Skeletal muscle tissue (tissue), 4 donors: ENCODE results near the gene BGN. TPM values are rescaled to one million over a fixed set of nuclear protein-coding genes. Genes with fewer than 3 reads are reported as not detected.

Experiments
- H3K27ac ChIP-seq: one replicate; pipeline ENCODE4 v1.7.0; 2013; ENCODE audit warnings: mild to moderate bottlenecking, low read depth, low read length, inconsistent platforms
- H3K27me3 ChIP-seq, 3 donors: one replicate each; pipeline ENCODE4 v1.7.0; 2013; ENCODE audit warnings: low read length in 3 of 3; ENCODE audit not compliant: control insufficient read depth in 3 of 3, insufficient read depth in 3 of 3
- H3K36me3 ChIP-seq, 3 donors: one replicate each; pipeline ENCODE4 v1.7.0; 2013; ENCODE audit warnings: low read length in 3 of 3; ENCODE audit not compliant: control insufficient read depth in 3 of 3, insufficient read depth in 3 of 3
- H3K4me1 ChIP-seq, 3 donors: one replicate each; pipeline ENCODE4 v1.7.0; 2013; ENCODE audit warnings: low read length in 3 of 3, mild to moderate bottlenecking in 3 of 3; ENCODE audit not compliant: control insufficient read depth in 3 of 3, insufficient read depth in 3 of 3
- H3K4me3 ChIP-seq, 3 donors: one replicate each; pipeline ENCODE4 v1.7.0; 2013; ENCODE audit warnings: low read length in 3 of 3
- H3K9ac ChIP-seq, 3 donors: one replicate each; pipeline ENCODE4 v1.7.0; 2013; ENCODE audit warnings: low read length in 3 of 3, mild to moderate bottlenecking in 3 of 3, moderate library complexity in 2 of 3, low read depth in 1 of 3
- H3K9me3 ChIP-seq, 3 donors: one replicate each; pipeline ENCODE4 v1.7.0; 2013; ENCODE audit warnings: low read length in 3 of 3; ENCODE audit not compliant: control insufficient read depth in 3 of 3
- total RNA-seq: library from RNA; depleted of rRNA; stranded (reverse); fragments of >200 nt; gene quantifications from one replicate; pipeline ENCODE4 v1.2.3, GENCODE V29; 2014
- donor health status: Osteomylitis.

BGN gene
- total RNA-seq, 1 donor from 2014 or later: 24.5 TPM

DNA sequence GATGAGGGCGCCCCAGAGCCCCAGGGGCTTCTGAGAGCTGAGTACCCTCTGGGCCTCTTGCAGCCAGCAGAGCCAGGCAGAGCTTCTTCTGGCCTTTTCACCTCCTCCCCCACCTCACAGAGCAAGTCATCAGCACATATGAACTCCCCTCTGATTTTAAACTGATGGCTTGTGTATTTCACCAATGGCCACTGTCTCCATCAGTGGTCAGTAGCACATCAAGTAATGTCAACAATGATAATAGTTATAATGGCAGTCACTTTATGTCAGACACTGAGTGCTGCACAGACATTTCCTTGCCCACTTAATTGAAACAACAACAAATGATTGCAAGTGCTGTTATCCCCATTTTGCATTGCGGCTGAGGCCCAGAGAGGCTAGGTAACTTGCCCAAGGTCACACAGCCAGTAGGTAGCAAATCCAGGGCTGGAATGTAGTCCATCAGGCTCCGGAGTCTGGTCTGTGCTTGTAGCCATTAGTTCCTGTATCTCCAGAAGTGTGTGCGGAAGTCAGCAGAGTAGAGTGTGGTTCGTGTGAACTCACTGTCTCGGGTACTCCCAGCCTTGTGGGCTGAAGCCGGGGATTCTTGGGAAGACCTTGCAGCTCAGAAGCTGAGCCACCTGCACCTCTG, 25.6 kb downstream of the BGN start:
- Histone ChIP-seq H3K9ac (no peak overlapping the region), H3K4me1 (peaks cover 0 to 4% (median 0%) of the 10 kb centered on the region in 3 donors), H3K27ac (no peak overlapping the region), H3K9me3 (no peaks in the 10 kb centered on the region), H3K4me3 (no peak overlapping the region), H3K27me3 (peaks cover 18 to 68% (median 43%) of the 10 kb centered on the region in 3 donors), H3K36me3 (no peaks in the 10 kb centered on the region)

DNA sequence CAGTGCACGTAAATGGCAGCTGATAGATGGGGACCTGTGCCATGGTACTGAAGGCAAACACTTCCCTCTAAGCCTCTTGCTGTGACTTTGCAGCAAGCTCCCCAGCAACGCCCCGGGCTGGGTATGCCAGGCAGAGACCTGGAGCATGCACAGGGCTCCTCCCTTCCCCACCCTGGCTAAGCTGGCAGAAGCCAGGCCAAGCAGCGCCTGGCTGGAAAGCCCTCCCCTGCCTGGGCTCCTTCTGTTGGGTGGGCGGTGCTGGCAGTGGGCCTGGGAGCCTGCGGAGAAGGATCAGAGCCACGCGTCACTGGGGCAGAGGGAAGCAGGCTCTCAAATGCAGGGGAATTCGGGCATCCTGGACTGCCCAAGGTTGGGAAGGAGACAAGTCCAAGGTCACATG, 26.3 kb downstream of the BGN start:
- no peaks in the 10 kb centered on the region for H3K9me3 ChIP-seq
- H3K27me3 ChIP-seq: peaks cover 24 to 67% (median 48%) of the 10 kb centered on the region in 3 donors
- no peak overlapping the region for H3K27ac ChIP-seq
- H3K36me3 ChIP-seq: no peaks in the 10 kb centered on the region
- H3K4me1 ChIP-seq: peaks cover 0 to 4% (median 0%) of the 10 kb centered on the region in 3 donors
- no peak overlapping the region for H3K4me3 ChIP-seq
- H3K9ac ChIP-seq: no peak overlapping the region

DNA sequence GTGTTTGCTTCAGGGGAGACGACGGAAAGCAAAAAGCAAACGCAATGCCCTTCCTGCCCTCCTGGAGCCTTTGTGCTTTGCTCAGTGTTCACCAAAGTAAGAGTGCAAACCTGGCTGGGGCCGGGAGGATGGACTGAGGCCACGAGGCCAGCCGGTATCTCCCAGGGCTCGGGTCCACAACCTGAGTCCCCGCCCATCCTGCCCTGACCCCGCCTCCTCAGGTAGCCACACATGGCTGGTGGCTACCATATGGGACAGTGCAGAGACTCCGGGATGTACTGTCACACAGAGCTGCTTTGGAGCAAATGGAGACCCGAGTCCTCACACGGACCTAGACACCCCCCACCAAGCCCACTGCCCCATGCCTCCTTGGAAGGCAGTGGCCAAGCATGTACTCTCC, 27.5 kb downstream of the BGN start:
- no peaks in the 10 kb centered on the region for H3K9me3 ChIP-seq
- no peak overlapping the region for H3K27ac ChIP-seq
- H3K27me3 ChIP-seq: peaks cover 25 to 70% (median 44%) of the 10 kb centered on the region in 3 donors
- no peak overlapping the region for H3K9ac ChIP-seq
- no peaks in the 10 kb centered on the region for H3K36me3 ChIP-seq
- H3K4me1 ChIP-seq: peaks cover 0 to 4% (median 0%) of the 10 kb centered on the region in 3 donors
- no peak overlapping the region for H3K4me3 ChIP-seq

DNA sequence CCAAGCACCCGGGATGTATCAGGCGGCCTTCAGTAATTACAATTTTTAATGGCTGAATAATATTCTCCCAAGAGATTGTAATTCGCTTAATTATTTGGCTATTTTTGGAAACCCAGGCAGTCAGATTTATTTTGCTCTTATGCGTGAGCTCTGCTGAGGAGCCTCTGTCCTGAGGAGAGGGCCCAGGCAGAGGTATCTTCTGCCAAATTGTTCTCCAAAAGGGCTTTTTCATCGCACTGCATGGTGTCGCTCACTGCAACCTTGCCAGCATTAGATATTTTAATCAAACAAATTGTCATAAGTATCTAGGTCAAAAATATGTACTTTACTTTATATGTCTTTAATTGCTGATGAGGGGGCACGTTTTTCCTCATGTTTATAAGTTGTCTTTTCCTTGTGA, 28.5 kb downstream of the BGN start:
- peaks cover 24 to 71% (median 45%) of the 10 kb centered on the region in 3 donors for H3K27me3 ChIP-seq
- H3K36me3 ChIP-seq: no peaks in the 10 kb centered on the region
- no peak overlapping the region for H3K27ac ChIP-seq
- H3K4me3 ChIP-seq: no peak overlapping the region
- peaks cover 0 to 4% (median 0%) of the 10 kb centered on the region in 3 donors for H3K4me1 ChIP-seq
- no peak overlapping the region for H3K9ac ChIP-seq
- H3K9me3 ChIP-seq: no peaks in the 10 kb centered on the region

DNA sequence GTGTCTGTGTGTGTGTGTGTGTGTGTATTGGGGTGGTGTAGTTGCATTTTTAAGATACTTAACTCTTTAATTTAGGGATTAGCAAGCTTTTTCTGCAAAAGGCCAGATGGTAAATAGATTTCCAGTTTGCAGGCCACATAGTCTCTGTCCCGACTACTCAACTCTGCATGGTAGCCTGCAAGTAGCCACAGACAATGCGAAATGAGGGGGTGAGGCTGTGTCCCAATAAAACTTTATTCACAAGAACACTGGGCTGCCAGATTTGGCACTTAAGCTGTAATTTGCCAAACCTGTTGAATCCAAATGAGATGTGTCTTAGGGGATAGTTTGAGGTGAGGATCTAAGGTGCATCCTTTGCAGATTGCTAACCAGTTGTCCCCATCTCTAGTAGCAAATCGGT, 29.5 kb downstream of the BGN start:
- Histone ChIP-seq H3K27me3 (peaks cover 16 to 66% (median 37%) of the 10 kb centered on the region in 3 donors), H3K9me3 (no peaks in the 10 kb centered on the region), H3K4me3 (no peak overlapping the region), H3K9ac (no peak overlapping the region), H3K27ac (no peak overlapping the region), H3K36me3 (no peaks in the 10 kb centered on the region), H3K4me1 (peaks cover 0 to 4% (median 0%) of the 10 kb centered on the region in 3 donors)

DNA sequence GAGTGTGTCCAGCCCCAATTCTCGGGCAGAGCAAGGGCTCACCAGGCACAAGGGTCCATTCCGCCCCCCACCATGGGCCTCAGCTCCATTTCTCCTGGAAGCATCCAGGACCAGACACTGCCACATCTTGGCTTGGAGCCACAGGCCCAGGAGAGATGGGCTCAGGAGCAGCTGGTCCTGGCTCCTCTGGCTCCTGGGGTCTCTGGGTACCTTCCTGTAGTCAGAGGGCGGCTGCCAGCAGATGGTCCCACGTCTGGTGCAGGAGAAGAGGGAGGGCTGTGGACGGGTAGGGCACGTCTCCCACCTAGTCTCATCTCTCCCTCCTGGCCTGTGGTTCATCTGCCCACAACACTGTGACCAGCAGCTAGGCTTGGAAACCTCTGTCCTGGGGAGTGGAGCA, 30.7 kb downstream of the BGN start:
- Histone ChIP-seq H3K4me1 (peaks cover 0 to 4% (median 0%) of the 10 kb centered on the region in 3 donors), H3K9ac (no peak overlapping the region), H3K27me3 (peaks cover 14 to 58% (median 28%) of the 10 kb centered on the region in 3 donors), H3K27ac (no peak overlapping the region), H3K36me3 (no peaks in the 10 kb centered on the region), H3K4me3 (no peak overlapping the region), H3K9me3 (no peaks in the 10 kb centered on the region)

DNA sequence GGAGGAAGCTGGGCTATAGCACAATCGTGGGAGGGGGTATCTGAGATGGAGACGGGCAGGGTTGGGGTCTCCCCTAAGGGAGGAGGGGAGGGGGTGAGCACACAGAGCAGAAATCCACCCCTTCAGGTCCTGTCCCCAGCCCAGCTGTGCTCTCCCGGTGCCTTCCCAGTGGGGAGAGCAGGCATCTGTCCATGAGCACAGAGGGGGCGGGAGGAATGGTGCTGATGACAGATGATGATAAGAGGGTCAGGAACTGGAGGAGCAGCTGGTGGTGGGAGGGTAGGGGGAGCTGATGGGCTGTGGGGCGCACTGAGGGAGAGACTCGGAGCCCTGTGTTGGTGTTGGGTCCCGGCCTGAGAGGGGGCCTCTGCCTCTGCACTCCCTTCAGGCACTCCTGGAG, 31.3 kb downstream of the BGN start:
- Histone ChIP-seq H3K9me3 (no peaks in the 10 kb centered on the region), H3K4me1 (peaks cover 0 to 2% (median 0%) of the 10 kb centered on the region in 3 donors), H3K27ac (no peak overlapping the region), H3K36me3 (no peaks in the 10 kb centered on the region), H3K4me3 (no peak overlapping the region), H3K27me3 (peaks cover 10 to 52% (median 23%) of the 10 kb centered on the region in 3 donors), H3K9ac (no peak overlapping the region)

DNA sequence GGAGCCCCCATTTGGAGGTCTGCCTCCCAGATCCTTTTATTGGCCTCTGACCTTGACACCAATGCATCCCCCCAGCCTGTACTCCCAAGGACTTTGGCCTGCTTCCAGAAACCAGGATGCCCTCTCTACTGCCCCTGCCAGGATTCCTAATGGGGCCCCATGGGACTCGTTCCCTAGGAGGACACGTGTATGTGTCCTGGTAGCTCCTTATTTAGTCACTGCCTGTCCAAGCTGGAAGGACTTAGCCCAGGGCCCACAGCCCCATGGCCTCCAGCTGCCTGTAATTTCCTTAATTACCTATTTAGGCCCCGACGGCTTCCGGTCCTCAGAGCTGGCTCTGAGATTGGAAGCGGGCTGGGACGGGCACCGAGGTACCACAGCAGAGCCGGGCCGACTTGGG, 32.0 kb downstream of the BGN start:
- no peak overlapping the region for H3K27ac ChIP-seq
- peaks cover 7 to 45% (median 21%) of the 10 kb centered on the region in 3 donors for H3K27me3 ChIP-seq
- no peak overlapping the region for H3K4me3 ChIP-seq
- H3K4me1 ChIP-seq: no peaks in the 10 kb centered on the region
- no peaks in the 10 kb centered on the region for H3K36me3 ChIP-seq
- H3K9me3 ChIP-seq: no peaks in the 10 kb centered on the region
- no peak overlapping the region for H3K9ac ChIP-seq

DNA sequence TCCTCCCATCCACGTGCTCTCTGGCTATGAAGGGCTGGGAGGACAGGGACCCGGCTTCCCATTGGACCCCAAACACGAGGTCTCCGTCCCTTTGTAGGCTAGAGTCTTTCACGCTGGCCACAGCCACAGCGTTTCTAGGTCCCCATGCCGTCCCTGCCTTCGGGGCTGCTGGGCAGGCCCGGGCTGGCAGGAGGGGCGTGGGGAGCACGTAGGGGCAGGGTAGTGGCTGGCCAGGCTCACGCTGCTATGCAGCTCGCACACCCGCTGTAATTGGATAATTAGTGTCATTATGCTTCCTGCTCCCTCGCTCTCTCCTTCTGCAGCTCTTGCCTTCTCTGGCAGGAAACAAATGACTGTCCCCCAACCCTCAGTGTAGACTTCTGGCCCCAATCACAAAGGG, 32.4 kb downstream of the BGN start:
- no peak overlapping the region for H3K4me3 ChIP-seq
- no peaks in the 10 kb centered on the region for H3K9me3 ChIP-seq
- no peak overlapping the region for H3K27ac ChIP-seq
- no peak overlapping the region for H3K9ac ChIP-seq
- peaks cover 7 to 41% (median 19%) of the 10 kb centered on the region in 3 donors for H3K27me3 ChIP-seq
- H3K4me1 ChIP-seq: no peaks in the 10 kb centered on the region
- no peaks in the 10 kb centered on the region for H3K36me3 ChIP-seq

DNA sequence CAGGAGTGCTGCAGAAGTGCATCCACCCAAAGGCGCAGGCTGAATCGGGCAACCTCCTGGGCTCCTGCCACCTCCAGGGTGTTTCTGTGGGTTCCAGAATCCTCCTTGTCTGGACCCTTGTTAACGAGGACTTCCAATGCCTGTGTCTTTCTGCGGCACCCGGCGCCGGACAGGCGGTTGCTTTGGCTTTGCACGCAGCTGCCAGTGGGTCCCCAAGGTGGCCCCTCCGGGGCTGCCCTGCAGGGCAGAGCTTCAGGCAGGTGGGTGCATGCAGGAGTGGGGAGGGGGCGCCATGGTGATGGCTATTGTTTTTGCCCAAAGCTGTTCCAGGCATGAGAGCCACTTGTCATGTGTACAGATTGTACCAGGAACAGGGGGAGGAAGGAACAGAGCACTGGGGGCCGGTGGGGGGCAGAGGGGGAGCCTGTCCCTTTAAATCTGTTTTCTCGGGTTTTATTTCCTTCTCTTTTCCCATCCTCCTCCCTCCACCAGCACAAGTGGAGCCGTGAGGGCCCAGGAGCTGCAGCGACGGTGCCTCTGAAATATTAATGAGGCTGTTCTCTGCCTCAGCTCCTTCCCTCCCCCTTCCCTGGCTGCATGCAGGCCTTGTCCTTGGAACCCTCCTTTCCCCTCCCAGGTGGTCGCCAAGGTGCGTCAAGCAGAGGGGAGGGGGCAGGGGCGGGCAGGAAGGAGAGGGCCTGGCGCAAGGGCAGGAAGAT, 35.8 kb downstream of the BGN start:
- H3K4me3 ChIP-seq: no peak overlapping the region
- no peaks in the 10 kb centered on the region for H3K9me3 ChIP-seq
- peaks cover 6 to 21% (median 8%) of the 10 kb centered on the region in 3 donors for H3K27me3 ChIP-seq
- no peak overlapping the region for H3K9ac ChIP-seq
- H3K4me1 ChIP-seq: no peaks in the 10 kb centered on the region
- H3K36me3 ChIP-seq: no peaks in the 10 kb centered on the region
- no peak overlapping the region for H3K27ac ChIP-seq
